Mesenchymal stem cell (in vitro differentiated cells and primary cell): ENCODE data around the gene HHIPL1.

Experiments used
- DNase-seq: peaks from one replicate; pipeline ENCODE4 v3.0.0-alpha.2; 2013
- H2AFZ ChIP-seq: one replicate; pipeline ENCODE4 v1.6.1; 2013; ENCODE audit warnings: low read depth, mild to moderate bottlenecking, control low read depth, inconsistent platforms, low read length, moderate library complexity
- H2AK5ac ChIP-seq: 2 replicates; pipeline ENCODE4 v1.6.1; 2013; ENCODE audit warnings: low read length, moderate library complexity, mild to moderate bottlenecking, inconsistent platforms; ENCODE audit not compliant: severe bottlenecking
- H2BK120ac ChIP-seq: one replicate; pipeline ENCODE4 v1.6.1; 2013; ENCODE audit warnings: low read depth, mild to moderate bottlenecking, inconsistent platforms, low read length, moderate library complexity
- H2BK12ac ChIP-seq, 2 experiments: one replicate each; pipeline ENCODE4 v1.6.1; 2013; ENCODE audit warnings: inconsistent platforms in 2 of 2, low read length in 2 of 2, mild to moderate bottlenecking in 2 of 2, moderate library complexity in 2 of 2, control low read depth in 1 of 2
- H2BK15ac ChIP-seq: one replicate; pipeline ENCODE4 v1.6.1; 2013; ENCODE audit warnings: mild to moderate bottlenecking, low read depth, inconsistent platforms; ENCODE audit not compliant: poor library complexity, severe bottlenecking
- H2BK5ac ChIP-seq: 2 replicates; pipeline ENCODE4 v1.6.1; 2013; ENCODE audit warnings: low read depth, mild to moderate bottlenecking, low read length, control low read depth, inconsistent platforms; ENCODE audit not compliant: poor library complexity, severe bottlenecking
- H3K14ac ChIP-seq, 2 experiments: one replicate each; pipeline ENCODE4 v1.6.1; 2013; ENCODE audit warnings: inconsistent platforms in 2 of 2, low read length in 2 of 2, control low read depth in 1 of 2, mild to moderate bottlenecking in 1 of 2, moderate library complexity in 1 of 2
- H3K18ac ChIP-seq, 2 experiments: one replicate each; pipeline ENCODE4 v1.6.1; 2013; ENCODE audit warnings: inconsistent platforms in 2 of 2, low read length in 2 of 2, control low read depth in 1 of 2, low read depth in 1 of 2, mild to moderate bottlenecking in 1 of 2
- H3K23ac ChIP-seq, 2 experiments: one replicate each; pipeline ENCODE4 v1.6.1; 2013; ENCODE audit warnings: inconsistent platforms in 2 of 2, low read length in 2 of 2, mild to moderate bottlenecking in 2 of 2, moderate library complexity in 2 of 2, control low read depth in 1 of 2
- H3K27ac ChIP-seq: 2 replicates; pipeline ENCODE4 v1.5.1; 2013; ENCODE audit warnings: mild to moderate bottlenecking, moderate library complexity, low read length, control low read depth, inconsistent platforms; ENCODE audit not compliant: poor library complexity, severe bottlenecking
- H3K27me3 ChIP-seq, 2 experiments: 2 replicates each; pipeline versions ENCODE4 v1.6.1 to v1.7.0; 2013; ENCODE audit warnings: low read length in 2 of 2, mild to moderate bottlenecking in 2 of 2, moderate library complexity in 2 of 2, control low read depth in 1 of 2, inconsistent platforms in 1 of 2; ENCODE audit not compliant: control insufficient read depth in 1 of 2, insufficient read depth in 1 of 2
- H3K36me3 ChIP-seq, 2 experiments: 2 replicates each; pipeline versions ENCODE4 v1.6.1 to v1.7.0; 2013; ENCODE audit warnings: low read length in 2 of 2, control low read depth in 1 of 2, inconsistent platforms in 1 of 2, low read depth in 1 of 2, mild to moderate bottlenecking in 1 of 2; ENCODE audit not compliant: insufficient read depth in 2 of 2, control insufficient read depth in 1 of 2
- H3K4ac ChIP-seq, 2 experiments: one replicate each; pipeline ENCODE4 v1.6.1; 2013; ENCODE audit warnings: inconsistent platforms in 2 of 2, low read length in 2 of 2, mild to moderate bottlenecking in 2 of 2, moderate library complexity in 2 of 2, control low read depth in 1 of 2, low read depth in 1 of 2
- H3K4me1 ChIP-seq: 2 replicates; pipeline ENCODE4 v1.6.1; 2013; ENCODE audit warnings: low read depth, low read length, control low read depth; ENCODE audit not compliant: control insufficient read depth, insufficient read depth
- H3K4me2 ChIP-seq: 2 replicates; pipeline ENCODE4 v1.6.1; 2013; ENCODE audit warnings: low read length, mild to moderate bottlenecking, inconsistent platforms; ENCODE audit not compliant: poor library complexity, severe bottlenecking
- H3K4me3 ChIP-seq, 2 experiments: 2 replicates each; pipeline versions ENCODE4 v1.5.1 to v1.7.0; 2013; ENCODE audit warnings: low read length in 2 of 2, mild to moderate bottlenecking in 2 of 2, control low read depth in 1 of 2, low read depth in 1 of 2; ENCODE audit not compliant: insufficient read depth in 1 of 2
- H3K79me1 ChIP-seq: replicated peaks from 2 replicates; pipeline ENCODE4 v1.6.1; 2013; ENCODE audit warnings: mild to moderate bottlenecking, control low read depth, low read length, inconsistent platforms; ENCODE audit not compliant: poor library complexity, severe bottlenecking
- H3K9ac ChIP-seq: 2 replicates; pipeline ENCODE4 v1.7.0; 2013; ENCODE audit warnings: mild to moderate bottlenecking, low read length, moderate library complexity
- H3K9me3 ChIP-seq: 2 replicates; pipeline ENCODE4 v1.7.0; 2013; ENCODE audit warnings: mild to moderate bottlenecking, low read length; ENCODE audit not compliant: control insufficient read depth
- H4K8ac ChIP-seq: one replicate; pipeline ENCODE4 v1.6.1; 2013; ENCODE audit warnings: inconsistent platforms, mild to moderate bottlenecking, low read length, moderate library complexity
- H4K91ac ChIP-seq: one replicate; pipeline ENCODE4 v1.6.1; 2013; ENCODE audit warnings: mild to moderate bottlenecking, low read length, inconsistent platforms
- WGBS: methylation state at CpG from one replicate; pipeline ENCODE4 v1.1.7; 2013; ENCODE audit warnings: mixed read lengths; 5-methylcytosine and 5-hydroxymethylcytosine counted together

HHIPL1 gene

DNA sequence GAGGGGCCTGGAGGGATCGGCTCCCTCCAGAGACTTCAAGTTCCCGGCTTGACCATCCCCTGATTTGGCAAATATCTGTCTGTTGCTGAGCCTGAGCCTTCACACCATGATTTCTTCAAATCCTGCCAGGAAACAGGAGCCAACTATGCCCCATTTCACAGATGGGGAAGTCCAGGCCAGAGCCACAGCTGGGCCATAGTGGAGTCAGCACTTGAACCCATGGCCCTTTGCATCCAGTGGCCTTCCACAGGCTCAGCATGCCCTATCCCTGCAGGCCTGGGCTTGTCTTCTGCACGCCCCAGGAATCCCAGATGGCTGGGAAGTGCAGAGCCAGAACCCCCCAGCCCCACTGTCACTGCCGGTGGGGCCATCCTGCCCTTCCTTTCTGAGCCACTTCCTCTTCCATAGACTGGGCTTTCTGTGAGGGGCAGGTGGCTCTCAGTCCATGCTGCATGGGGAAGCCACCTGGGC is 84.1 kb downstream of the HHIPL1 start:
- Histone ChIP-seq H3K4ac (no peak overlapping the region), H3K4me1 (peaks cover 22% of the 10 kb centered on the region), H2BK15ac (no peak overlapping the region), H3K18ac (no peak overlapping the region), H4K8ac (no peak overlapping the region), H3K27ac (no peak overlapping the region), H3K14ac (no peak overlapping the region), H3K36me3 (no peaks in the 10 kb centered on the region), H3K79me1 (no peaks in the 10 kb centered on the region), H3K9me3 (no peaks in the 10 kb centered on the region), H2BK120ac (no peak overlapping the region), H2BK12ac (no peak overlapping the region), H4K91ac (no peak overlapping the region), H3K9ac (no peak overlapping the region), H3K27me3 (peaks cover 27 to 54% of the 10 kb centered on the region in 2 experiments), H3K4me2 (no peak overlapping the region), H2AK5ac (no peak overlapping the region), H3K23ac (no peak overlapping the region), H2AFZ (no peak overlapping the region), H3K4me3 (no peak overlapping the region), H2BK5ac (no peak overlapping the region)
- 84% methylated on average over 4 of the region's 4 CpGs for WGBS
- no peak for DNase-seq
